ENCODE measurements around the gene NHSL1. TPM values are rescaled to one million over a fixed set of nuclear protein-coding genes. Genes with fewer than 3 reads are reported as not detected.

The NHSL1 gene
- total RNA-seq, 2 experiments from 2014 or later: 0.06 to 0.08 TPM

DNA sequence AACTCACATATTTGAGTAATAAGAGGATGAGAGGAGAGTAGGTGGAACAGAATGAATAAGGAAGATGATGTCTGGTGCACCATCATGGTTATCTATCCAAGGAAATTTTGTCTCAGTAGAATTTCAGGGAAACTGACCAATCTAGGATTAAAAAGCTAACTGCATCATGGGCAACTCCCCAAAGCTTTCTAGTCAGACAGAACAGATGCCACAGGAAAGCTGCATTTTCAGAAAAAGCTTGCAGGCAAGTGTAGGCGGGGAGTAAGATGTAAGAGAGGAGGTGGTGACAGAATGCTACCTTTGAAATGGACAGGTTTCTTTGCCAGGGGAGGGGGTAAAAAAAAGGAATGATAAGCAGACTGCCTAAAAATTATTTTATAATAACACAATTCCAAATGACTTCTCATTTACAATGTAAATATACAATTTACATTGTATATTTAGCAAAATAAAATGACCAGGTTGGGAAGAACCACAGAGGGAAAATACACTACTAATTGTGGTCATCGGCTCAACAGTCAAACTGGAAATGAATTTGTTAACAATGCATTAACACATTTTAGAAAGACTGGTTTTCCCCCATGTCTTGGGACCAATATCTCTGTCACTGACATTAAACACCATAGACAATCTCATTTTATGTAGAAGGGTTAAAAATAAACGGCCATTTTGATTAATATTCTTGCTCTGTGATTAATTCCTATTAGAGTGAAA, 15.1 kb downstream of the NHSL1 start:
- no peak overlapping the region for H3K27ac Mint-ChIP-seq
- POLR2A ChIA-PET: no interaction called here

DNA sequence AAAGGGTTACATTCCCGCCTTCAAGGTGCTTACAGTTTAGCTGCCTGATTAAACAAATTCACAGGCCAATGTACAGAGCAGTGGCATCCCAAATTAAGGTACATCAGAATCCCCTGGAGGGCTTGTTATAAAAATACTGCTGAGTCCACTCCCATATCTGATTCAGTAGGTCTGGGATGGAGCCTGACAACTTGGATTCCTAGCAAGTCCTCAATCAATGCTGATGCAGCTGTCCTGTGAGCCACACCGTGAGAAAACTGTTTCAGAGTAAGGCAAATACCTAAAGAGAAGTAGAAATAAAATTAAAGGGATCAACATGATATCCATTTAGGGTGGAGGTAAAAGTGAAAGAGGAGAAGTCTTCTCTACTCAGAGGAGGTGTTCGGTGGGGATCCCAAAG, 16.5 kb downstream of the NHSL1 start:
- no peak for ATAC-seq (ENCODE audit: poor library complexity)
- H3K27ac ChIP-seq (ENCODE audit: low read depth in 1 of 2, low read length in 2 of 2): no peak overlapping the region
- H3K36me3 ChIP-seq (ENCODE audit: insufficient read depth, low read length): no peaks in the 10 kb centered on the region
- POLR2A ChIA-PET: interaction anchor here (0.6 to 1.4 kb wide), 2 partner anchors 28 to 111 kb away, joined by 3 read pairs; no protein-coding TSS in a partner anchor
- no peaks in the 10 kb centered on the region for H3K4me1 ChIP-seq (ENCODE audit: insufficient read depth, low read length)
- no peaks in the 10 kb centered on the region for H3K27me3 ChIP-seq (ENCODE audit: control insufficient read depth in 1 of 2, insufficient read depth in 2 of 2, low read length in 2 of 2)
- no peak for DNase-seq
- H3K4me3 Mint-ChIP-seq: no peak overlapping the region
- intact Hi-C loops (cut with DNase I, micrococcal nuclease): no loop called here
- TF ChIP-seq, protein P1, sequence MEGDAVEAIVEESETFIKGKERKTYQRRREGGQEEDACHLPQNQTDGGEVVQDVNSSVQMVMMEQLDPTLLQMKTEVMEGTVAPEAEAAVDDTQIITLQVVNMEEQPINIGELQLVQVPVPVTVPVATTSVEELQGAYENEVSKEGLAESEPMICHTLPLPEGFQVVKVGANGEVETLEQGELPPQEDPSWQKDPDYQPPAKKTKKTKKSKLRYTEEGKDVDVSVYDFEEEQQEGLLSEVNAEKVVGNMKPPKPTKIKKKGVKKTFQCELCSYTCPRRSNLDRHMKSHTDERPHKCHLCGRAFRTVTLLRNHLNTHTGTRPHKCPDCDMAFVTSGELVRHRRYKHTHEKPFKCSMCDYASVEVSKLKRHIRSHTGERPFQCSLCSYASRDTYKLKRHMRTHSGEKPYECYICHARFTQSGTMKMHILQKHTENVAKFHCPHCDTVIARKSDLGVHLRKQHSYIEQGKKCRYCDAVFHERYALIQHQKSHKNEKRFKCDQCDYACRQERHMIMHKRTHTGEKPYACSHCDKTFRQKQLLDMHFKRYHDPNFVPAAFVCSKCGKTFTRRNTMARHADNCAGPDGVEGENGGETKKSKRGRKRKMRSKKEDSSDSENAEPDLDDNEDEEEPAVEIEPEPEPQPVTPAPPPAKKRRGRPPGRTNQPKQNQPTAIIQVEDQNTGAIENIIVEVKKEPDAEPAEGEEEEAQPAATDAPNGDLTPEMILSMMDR (IDR thresholded peaks at IDR 0.05): no peak
- no peaks in the 10 kb centered on the region for H3K9me3 ChIP-seq (ENCODE audit: control insufficient read depth in 1 of 2, insufficient read depth in 1 of 2, low read length in 2 of 2)
- no peak overlapping the region for H3K27ac Mint-ChIP-seq
- H3K36me3 Mint-ChIP-seq (ENCODE audit: low read depth): no peaks in the 10 kb centered on the region
- H3K9me3 Mint-ChIP-seq: no peaks in the 10 kb centered on the region
- CTCF ChIA-PET: no interaction called here
- no peaks in the 10 kb centered on the region for H3K4me1 Mint-ChIP-seq (ENCODE audit: low read depth)
- no peak overlapping the region for H3K4me3 ChIP-seq (ENCODE audit: low read length)
- H3K27me3 Mint-ChIP-seq: no peaks in the 10 kb centered on the region

More for the DNA sequence above, 15.1 kb downstream of the NHSL1 start:
- H3K4me1 Mint-ChIP-seq (ENCODE audit: low read depth): no peaks in the 10 kb centered on the region
- H3K36me3 Mint-ChIP-seq (ENCODE audit: low read depth): no peaks in the 10 kb centered on the region
- TF ChIP-seq, protein P1 (IDR thresholded peaks at IDR 0.05): no peak
- Histone ChIP-seq H3K27me3 (ENCODE audit: control insufficient read depth in 1 of 2, insufficient read depth in 2 of 2, low read length in 2 of 2) (no peaks in the 10 kb centered on the region), H3K36me3 (ENCODE audit: insufficient read depth, low read length) (no peaks in the 10 kb centered on the region), H3K27ac (ENCODE audit: low read depth in 1 of 2, low read length in 2 of 2) (no peak overlapping the region), H3K9me3 (ENCODE audit: control insufficient read depth in 1 of 2, insufficient read depth in 1 of 2, low read length in 2 of 2) (no peaks in the 10 kb centered on the region), H3K4me3 (ENCODE audit: low read length) (no peak overlapping the region), H3K4me1 (ENCODE audit: insufficient read depth, low read length) (no peaks in the 10 kb centered on the region)
- H3K4me3 Mint-ChIP-seq: no peak overlapping the region
- intact Hi-C loops (cut with DNase I, micrococcal nuclease): no loop called here
- no peak for ATAC-seq (ENCODE audit: poor library complexity)
- no peak for DNase-seq
- CTCF ChIA-PET: no interaction called here
- H3K27me3 Mint-ChIP-seq: no peaks in the 10 kb centered on the region
- H3K9me3 Mint-ChIP-seq: no peaks in the 10 kb centered on the region

DNA sequence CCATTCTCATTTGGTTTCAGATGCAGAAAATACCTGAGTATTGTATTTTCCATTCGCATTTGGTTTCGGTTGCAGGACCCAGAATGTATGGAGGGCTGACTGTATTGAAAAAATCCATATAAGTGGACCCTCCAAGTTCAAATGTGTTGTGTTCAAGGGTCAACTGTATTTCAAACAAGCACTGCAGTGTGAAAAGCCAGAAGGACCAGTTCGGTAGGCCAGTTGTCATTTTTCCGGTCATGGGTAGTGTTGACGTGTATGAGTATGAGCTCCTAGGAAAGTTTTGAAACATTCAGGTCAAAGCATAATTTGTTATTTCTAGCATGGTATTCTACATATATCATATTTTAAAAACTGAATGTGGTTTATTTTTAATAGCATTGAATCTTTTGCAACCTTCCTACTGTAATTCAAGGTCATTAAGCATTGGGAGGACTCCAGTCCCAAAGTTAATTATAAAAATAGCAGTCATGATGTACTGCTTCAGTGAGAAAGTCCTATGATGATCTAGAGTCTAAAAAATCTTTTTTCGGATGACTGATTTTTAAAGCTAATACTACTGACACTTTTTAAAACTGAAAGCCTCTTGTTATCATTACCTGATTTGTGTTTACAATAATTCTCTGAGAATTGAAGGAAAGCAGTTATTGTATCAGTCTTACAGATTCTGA, 18.9 kb downstream of the NHSL1 start:
- Histone ChIP-seq H3K27ac (ENCODE audit: low read depth in 1 of 2, low read length in 2 of 2) (no peak overlapping the region), H3K4me1 (ENCODE audit: insufficient read depth, low read length) (no peaks in the 10 kb centered on the region), H3K36me3 (ENCODE audit: insufficient read depth, low read length) (no peaks in the 10 kb centered on the region), H3K27me3 (ENCODE audit: control insufficient read depth in 1 of 2, insufficient read depth in 2 of 2, low read length in 2 of 2) (no peaks in the 10 kb centered on the region), H3K9me3 (ENCODE audit: control insufficient read depth in 1 of 2, insufficient read depth in 1 of 2, low read length in 2 of 2) (no peaks in the 10 kb centered on the region), H3K4me3 (ENCODE audit: low read length) (no peak overlapping the region)
- TF ChIP-seq, protein P1 (IDR thresholded peaks at IDR 0.05): no peak
- no peak for DNase-seq
- Mint-ChIP-seq H3K4me1 (ENCODE audit: low read depth) (no peaks in the 10 kb centered on the region), H3K27ac (no peak overlapping the region), H3K9me3 (no peaks in the 10 kb centered on the region), H3K36me3 (ENCODE audit: low read depth) (no peaks in the 10 kb centered on the region), H3K4me3 (no peak overlapping the region), H3K27me3 (no peaks in the 10 kb centered on the region)
- intact Hi-C loops (cut with DNase I, micrococcal nuclease): no loop called here
- ChIA-PET POLR2A (no interaction called here), CTCF (no interaction called here)
- no peak for ATAC-seq (ENCODE audit: poor library complexity)
